DOHH2 (cell line): ENCODE results near the gene B4GALT1.

Experiments used
- H3F3A ChIP-seq: fragments of 200-600 bp; sonication (generic), shearing (Covaris generic); 2 replicates; pipeline ENCODE4 v1.6.0; 2016; ENCODE audit warnings: antibody characterized with exemption, mild to moderate bottlenecking; ENCODE audit not compliant: control insufficient read depth, insufficient read depth
- H3K27ac ChIP-seq: fragments of 200-600 bp; sonication (generic); 2 replicates; pipeline ENCODE4 v1.5.1; 2014; ENCODE audit warnings: low read depth, mild to moderate bottlenecking, low read length, moderate library complexity
- H3K27me3 ChIP-seq: fragments of 200-600 bp; sonication (generic); 2 replicates; pipeline ENCODE4 v1.6.1; 2014; ENCODE audit warnings: mild to moderate bottlenecking, low read length, mixed read lengths; ENCODE audit not compliant: control insufficient read depth
- H3K36me3 ChIP-seq: fragments of 200-600 bp; sonication (generic); 2 replicates; pipeline ENCODE4 v1.6.1; 2014; ENCODE audit warnings: mild to moderate bottlenecking, low read length, moderate library complexity, mixed read lengths; ENCODE audit not compliant: control insufficient read depth
- H3K4me1 ChIP-seq: fragments of 200-600 bp; sonication (generic); 2 replicates; pipeline ENCODE4 v1.6.1; 2014; ENCODE audit warnings: mild to moderate bottlenecking, low read length, mixed read lengths; ENCODE audit not compliant: control insufficient read depth
- H3K4me2 ChIP-seq: fragments of 200-600 bp; sonication (generic); 2 replicates; pipeline ENCODE4 v1.6.0; 2014; ENCODE audit warnings: mild to moderate bottlenecking, low read length, moderate library complexity
- H3K4me3 ChIP-seq: fragments of 200-600 bp; sonication (generic); 2 replicates; pipeline ENCODE4 v1.5.1; 2014; ENCODE audit warnings: mild to moderate bottlenecking, low read length, mixed read lengths
- H3K79me2 ChIP-seq: fragments of 200-600 bp; sonication (generic); 2 replicates; pipeline ENCODE4 v1.6.1; 2014; ENCODE audit warnings: mild to moderate bottlenecking, low read length, mixed read lengths; ENCODE audit not compliant: control insufficient read depth
- H3K9me2 ChIP-seq: fragments of 200-600 bp; sonication (generic); replicated peaks from 2 replicates; pipeline ENCODE4 v1.6.1; 2014; ENCODE audit warnings: mild to moderate bottlenecking, low read length, mixed read lengths; ENCODE audit not compliant: control insufficient read depth
- H3K9me3 ChIP-seq: fragments of 200-600 bp; sonication (generic); 2 replicates; pipeline ENCODE4 v1.6.1; 2014; ENCODE audit warnings: antibody characterized with exemption, low read length, mixed read lengths; ENCODE audit not compliant: control insufficient read depth, insufficient read depth
- H4K20me1 ChIP-seq: fragments of 200-600 bp; sonication (generic); 2 replicates; pipeline ENCODE4 v1.6.0; 2014; ENCODE audit warnings: low read depth, mild to moderate bottlenecking, antibody characterized with exemption, low read length, moderate library complexity; ENCODE audit not compliant: control insufficient read depth, insufficient read depth
- EZH2phosphoT487 ChIP-seq: fragments of 200-600 bp; sonication (generic); IDR thresholded peaks from 2 replicates; pipeline ENCODE4 v1.6.1; 2017; ENCODE audit warnings: borderline replicate concordance, mild to moderate bottlenecking, antibody characterized with exemption, low read length, moderate library complexity, mixed read lengths
- TF ChIP-seq, protein P1 (sequence below): fragments of 200-600 bp; sonication (generic); IDR thresholded peaks from one replicate; pipeline ENCODE4 v1.5.1; 2014; ENCODE audit warnings: antibody characterized with exemption, mild to moderate bottlenecking, low read depth, low read length; ENCODE audit not compliant: poor library complexity, severe bottlenecking

Gene B4GALT1

DNA sequence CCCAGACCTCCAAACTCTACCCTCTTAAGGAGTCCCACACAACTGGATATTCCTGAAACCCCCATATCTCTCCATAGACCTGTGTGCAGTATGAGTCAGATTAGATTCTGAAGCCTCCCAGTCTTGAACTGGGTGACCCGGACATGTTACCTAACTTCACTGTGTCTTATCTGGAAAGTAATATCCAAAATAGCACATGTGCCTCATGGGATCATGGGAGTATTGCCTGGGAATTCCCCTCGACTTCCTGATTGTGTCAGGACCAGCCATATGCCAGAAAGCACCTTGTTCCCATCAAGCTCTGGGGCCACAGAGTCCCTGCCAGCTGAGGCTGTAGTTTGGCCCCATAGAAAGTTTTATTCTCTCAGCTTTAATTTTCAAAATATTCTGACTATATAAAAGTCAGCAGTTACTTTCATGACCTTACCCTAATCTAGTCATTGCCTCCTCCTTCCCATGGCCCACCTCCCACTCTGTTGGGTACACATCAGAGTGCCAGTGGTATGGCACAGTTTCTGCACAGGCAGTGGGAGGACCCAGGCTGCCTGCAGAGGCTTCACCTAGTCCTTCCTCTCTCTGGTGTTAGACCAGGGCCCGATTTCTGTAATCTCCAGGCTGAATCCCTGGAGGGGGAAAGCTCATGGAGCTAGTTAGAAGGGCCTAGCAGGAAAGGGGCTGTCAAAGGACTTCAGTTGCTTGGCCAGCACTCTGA, 19.5 kb upstream of the B4GALT1 start:
- Histone ChIP-seq H3F3A (no peaks in the 10 kb centered on the region), H3K27me3 (peaks cover 52% of the 10 kb centered on the region), H3K4me1 (no peaks in the 10 kb centered on the region), H3K36me3 (no peaks in the 10 kb centered on the region), H3K79me2 (no peaks in the 10 kb centered on the region), H3K4me2 (no peak overlapping the region), H3K27ac (no peak overlapping the region), H3K9me3 (no peaks in the 10 kb centered on the region), H3K4me3 (no peak overlapping the region), H3K9me2 (no peaks in the 10 kb centered on the region), H4K20me1 (no peaks in the 10 kb centered on the region)
- TF ChIP-seq, protein P1, sequence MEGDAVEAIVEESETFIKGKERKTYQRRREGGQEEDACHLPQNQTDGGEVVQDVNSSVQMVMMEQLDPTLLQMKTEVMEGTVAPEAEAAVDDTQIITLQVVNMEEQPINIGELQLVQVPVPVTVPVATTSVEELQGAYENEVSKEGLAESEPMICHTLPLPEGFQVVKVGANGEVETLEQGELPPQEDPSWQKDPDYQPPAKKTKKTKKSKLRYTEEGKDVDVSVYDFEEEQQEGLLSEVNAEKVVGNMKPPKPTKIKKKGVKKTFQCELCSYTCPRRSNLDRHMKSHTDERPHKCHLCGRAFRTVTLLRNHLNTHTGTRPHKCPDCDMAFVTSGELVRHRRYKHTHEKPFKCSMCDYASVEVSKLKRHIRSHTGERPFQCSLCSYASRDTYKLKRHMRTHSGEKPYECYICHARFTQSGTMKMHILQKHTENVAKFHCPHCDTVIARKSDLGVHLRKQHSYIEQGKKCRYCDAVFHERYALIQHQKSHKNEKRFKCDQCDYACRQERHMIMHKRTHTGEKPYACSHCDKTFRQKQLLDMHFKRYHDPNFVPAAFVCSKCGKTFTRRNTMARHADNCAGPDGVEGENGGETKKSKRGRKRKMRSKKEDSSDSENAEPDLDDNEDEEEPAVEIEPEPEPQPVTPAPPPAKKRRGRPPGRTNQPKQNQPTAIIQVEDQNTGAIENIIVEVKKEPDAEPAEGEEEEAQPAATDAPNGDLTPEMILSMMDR: no peak
- no peak for TF ChIP-seq EZH2phosphoT487

DNA sequence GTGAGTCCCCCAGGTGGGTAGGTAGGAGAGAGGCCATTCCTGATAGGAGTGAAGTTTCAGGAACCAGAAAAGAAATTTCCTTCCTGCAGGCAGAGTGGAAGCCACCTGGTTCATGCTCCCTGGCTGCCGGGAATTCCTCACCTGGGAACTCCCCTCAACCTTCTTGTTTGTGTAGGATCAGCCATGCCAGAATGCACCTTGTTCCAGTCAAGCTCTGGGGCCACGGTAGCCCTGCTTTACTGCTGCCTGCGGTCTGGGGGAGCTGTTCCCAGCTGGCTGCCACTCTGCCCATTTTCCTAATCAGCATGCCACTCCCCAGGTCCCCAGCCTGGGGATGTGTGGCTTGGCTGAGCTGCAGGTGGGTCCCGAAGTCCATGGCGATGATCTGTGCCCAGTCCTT, 18.7 kb upstream of the B4GALT1 start:
- no peak overlapping the region for H3K27ac ChIP-seq

DNA sequence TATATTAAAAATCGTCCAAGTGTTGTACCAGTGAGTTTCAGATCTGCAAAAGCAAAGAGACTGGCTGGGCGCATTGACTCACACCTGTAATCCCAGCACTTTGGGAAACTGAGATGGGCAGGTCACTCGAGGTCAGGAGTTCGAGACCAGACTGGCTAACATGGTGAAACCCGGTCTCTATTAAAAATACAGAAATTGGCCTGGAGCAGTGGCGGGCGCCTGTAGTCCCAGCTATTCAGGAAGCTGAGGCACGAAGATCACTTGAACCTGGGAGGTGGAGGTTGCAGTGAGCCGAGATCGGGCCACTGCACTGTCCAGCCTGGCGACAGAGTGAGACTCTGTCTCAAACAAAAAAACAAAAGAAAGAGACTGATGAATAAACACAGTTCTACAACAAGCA, 18.3 kb upstream of the B4GALT1 start:
- no peaks in the 10 kb centered on the region for H3K79me2 ChIP-seq
- H3K4me3 ChIP-seq: no peak overlapping the region
- H3K36me3 ChIP-seq: no peaks in the 10 kb centered on the region
- H3F3A ChIP-seq: no peaks in the 10 kb centered on the region
- H3K9me3 ChIP-seq: no peaks in the 10 kb centered on the region
- no peak overlapping the region for H3K4me2 ChIP-seq
- H3K4me1 ChIP-seq: no peaks in the 10 kb centered on the region
- H3K27me3 ChIP-seq: peaks cover 47% of the 10 kb centered on the region
- no peaks in the 10 kb centered on the region for H3K9me2 ChIP-seq
- H4K20me1 ChIP-seq: no peaks in the 10 kb centered on the region
- no peak overlapping the region for H3K27ac ChIP-seq
- TF ChIP-seq, protein P1: no peak
- TF ChIP-seq EZH2phosphoT487: no peak

More for the DNA sequence above, 18.7 kb upstream of the B4GALT1 start:
- no peaks in the 10 kb centered on the region for H3K9me3 ChIP-seq
- H3K4me1 ChIP-seq: no peaks in the 10 kb centered on the region
- no peak overlapping the region for H3K4me2 ChIP-seq
- H4K20me1 ChIP-seq: no peaks in the 10 kb centered on the region
- no peaks in the 10 kb centered on the region for H3K79me2 ChIP-seq
- no peak overlapping the region for H3K4me3 ChIP-seq
- TF ChIP-seq EZH2phosphoT487: no peak
- TF ChIP-seq, protein P1: no peak
- H3F3A ChIP-seq: no peaks in the 10 kb centered on the region
- H3K9me2 ChIP-seq: no peaks in the 10 kb centered on the region
- H3K36me3 ChIP-seq: no peaks in the 10 kb centered on the region
- peaks cover 49% of the 10 kb centered on the region for H3K27me3 ChIP-seq
